Thymus (tissue), 11 donors: Measurements from ENCODE around the gene ZNF536. TPM values are rescaled to one million over a fixed set of nuclear protein-coding genes. Genes with fewer than 3 reads are reported as not detected.
"Not testable (repeated sequence)": the region's sequence is repeated elsewhere in the genome, so short reads cannot be mapped to it uniquely, and the experiment has no call there.

Source experiments
- DNase-seq, 9 donors: peaks; one replicate each; pipeline ENCODE4 v3.0.0-alpha.2; 2013; ENCODE audit warnings: low spot score in 9 of 9, low read depth in 6 of 9, missing footprints in 1 of 9
- H3K27ac ChIP-seq, 2 donors: one replicate each; pipeline ENCODE4 v1.5.1; 2013; ENCODE audit warnings: control low read depth in 1 of 2, low read depth in 1 of 2, low read length in 1 of 2, mild to moderate bottlenecking in 1 of 2, moderate library complexity in 1 of 2
- H3K27me3 ChIP-seq, 2 donors: one replicate each; pipeline ENCODE4 v1.5.1; 2013; ENCODE audit warnings: low read length in 1 of 2; ENCODE audit not compliant: control insufficient read depth in 2 of 2, insufficient read depth in 1 of 2
- H3K36me3 ChIP-seq, 2 donors: one replicate each; pipeline ENCODE4 v1.5.1; 2013; ENCODE audit warnings: low read length in 1 of 2, mild to moderate bottlenecking in 1 of 2, moderate library complexity in 1 of 2; ENCODE audit not compliant: control insufficient read depth in 2 of 2, insufficient read depth in 2 of 2
- H3K4me1 ChIP-seq, 2 donors: one replicate each; pipeline ENCODE4 v1.5.1; 2013; ENCODE audit warnings: low read length in 2 of 2; ENCODE audit not compliant: control insufficient read depth in 2 of 2, insufficient read depth in 2 of 2
- H3K4me3 ChIP-seq, 2 donors: one replicate each; pipeline ENCODE4 v1.5.1; 2013; ENCODE audit warnings: low read length in 2 of 2, control low read depth in 1 of 2, mild to moderate bottlenecking in 1 of 2
- H3K9me3 ChIP-seq, 2 donors: one replicate each; pipeline ENCODE4 v1.5.1; 2013; ENCODE audit warnings: low read length in 1 of 2, mild to moderate bottlenecking in 1 of 2; ENCODE audit not compliant: control insufficient read depth in 2 of 2, insufficient read depth in 1 of 2
- WGBS: extraction: QIAGEN DNeasy Blood & Tissue Kit; methylation state at CpG from one replicate; pipeline ENCODE4 v1.1.7; 2013; 5-methylcytosine and 5-hydroxymethylcytosine counted together
- polyA plus RNA-seq: library from polyadenylated mRNA; stranded (reverse); fragments of 200-250 nt; gene quantifications from one replicate; pipeline ENCODE4 v1.2.3, GENCODE V29; 2013
- total RNA-seq: library from RNA; stranded (reverse); fragments of 120-200 nt; gene quantifications from one replicate; pipeline ENCODE4 v1.2.4, GENCODE V29; 2013
- donor health status: healthy.

ZNF536 gene
- total and polyA plus RNA-seq, 2 donors, result 0.05 to 0.11 TPM

GRCh38 chr19:30450100-30450499 lies 77.9 kb downstream of the ZNF536 start:
- Histone ChIP-seq H3K9me3 (no peaks in the 10 kb centered on the region), H3K27me3 (no peaks in the 10 kb centered on the region), H3K4me1 (no peaks in the 10 kb centered on the region), H3K27ac (no peak overlapping the region), H3K4me3 (no peak overlapping the region), H3K36me3 (no peaks in the 10 kb centered on the region)
- WGBS, result 1% methylated on average over 7 of the region's 7 CpGs
- DNase-seq, result peak in 4 of 9 donors; percentile 2 to 10 (median 6)

DNA sequence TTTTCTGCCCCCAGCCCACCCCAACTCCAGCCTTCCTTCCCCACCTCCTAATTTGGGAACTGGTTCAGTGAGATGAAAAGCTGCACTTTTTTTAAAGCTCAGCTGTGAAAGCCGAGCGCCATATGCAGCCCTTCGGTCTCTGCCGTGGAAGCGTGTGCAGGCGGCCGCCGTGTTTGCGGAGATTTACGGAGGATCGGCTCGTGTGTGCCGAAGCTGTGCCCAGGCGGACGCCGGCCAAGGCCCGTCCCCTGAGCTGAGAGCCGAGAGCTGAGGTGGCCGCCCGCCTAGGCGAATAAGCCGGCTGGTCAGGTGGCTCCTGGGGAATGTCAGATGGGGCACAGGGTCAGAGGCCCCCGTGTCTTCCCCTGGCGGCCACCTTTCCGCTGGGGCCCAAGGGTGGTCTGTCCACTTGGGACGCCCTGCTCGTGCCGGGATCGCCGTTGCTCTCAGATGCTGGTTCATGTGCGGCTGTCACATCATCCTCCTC lies 78.7 kb downstream of the ZNF536 start:
- WGBS, result 78% methylated on average over 31 of the region's 31 CpGs
- Histone ChIP-seq H3K4me3 (no peak overlapping the region), H3K27me3 (no peaks in the 10 kb centered on the region), H3K36me3 (no peaks in the 10 kb centered on the region), H3K27ac (no peak overlapping the region), H3K4me1 (no peaks in the 10 kb centered on the region), H3K9me3 (no peaks in the 10 kb centered on the region)
- DNase-seq, result no peak

GRCh38 chr19:30452931-30453330 lies 80.7 kb downstream of the ZNF536 start:
- no peaks in the 10 kb centered on the region for H3K27me3 ChIP-seq
- no peaks in the 10 kb centered on the region for H3K36me3 ChIP-seq
- H3K4me3 ChIP-seq, result no peak overlapping the region
- WGBS, result 91% methylated on average over 7 of the region's 7 CpGs
- DNase-seq, result no peak
- H3K9me3 ChIP-seq, result no peaks in the 10 kb centered on the region
- no peak overlapping the region for H3K27ac ChIP-seq
- no peaks in the 10 kb centered on the region for H3K4me1 ChIP-seq

GRCh38 chr19:30453743-30454142 lies 81.6 kb downstream of the ZNF536 start:
- Histone ChIP-seq H3K27me3 (no peaks in the 10 kb centered on the region), H3K4me3 (no peak overlapping the region), H3K36me3 (no peaks in the 10 kb centered on the region), H3K27ac (no peak overlapping the region), H3K4me1 (no peaks in the 10 kb centered on the region), H3K9me3 (no peaks in the 10 kb centered on the region)
- no peak for DNase-seq
- WGBS, result 91% methylated on average over 6 of the region's 6 CpGs

GRCh38 chr19:30455881-30456280 lies 83.7 kb downstream of the ZNF536 start:
- Histone ChIP-seq H3K36me3 (no peaks in the 10 kb centered on the region), H3K4me1 (no peaks in the 10 kb centered on the region), H3K9me3 (no peaks in the 10 kb centered on the region), H3K27ac (no peak overlapping the region), H3K27me3 (no peaks in the 10 kb centered on the region), H3K4me3 (no peak overlapping the region)
- WGBS, result 97% methylated on average over 1 of the region's 1 CpG
- no peak for DNase-seq

DNA sequence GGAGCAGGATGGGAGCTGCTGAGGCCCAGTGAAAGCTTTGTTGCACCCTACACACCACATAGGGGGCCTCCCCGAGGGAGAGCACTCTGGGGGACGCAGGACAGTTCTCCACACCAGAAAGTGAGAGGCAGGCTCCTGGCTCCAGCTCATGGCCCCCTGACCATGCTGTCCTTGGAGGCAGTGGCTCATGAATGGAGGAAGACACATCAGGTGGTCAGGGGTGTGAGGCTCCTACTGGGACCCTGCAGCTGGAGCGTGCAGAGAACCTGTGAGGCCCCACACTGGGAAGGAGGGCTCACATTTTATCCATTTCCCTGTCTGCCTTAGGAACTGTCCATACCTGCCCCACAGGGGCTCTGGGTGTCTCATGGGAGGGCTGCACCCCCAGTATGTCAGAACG lies 85.3 kb downstream of the ZNF536 start:
- no peak overlapping the region for H3K27ac ChIP-seq
- H3K4me3 ChIP-seq, result no peak overlapping the region
- no peak for DNase-seq
- 84% methylated on average over 4 of the region's 4 CpGs for WGBS
- no peaks in the 10 kb centered on the region for H3K27me3 ChIP-seq
- no peaks in the 10 kb centered on the region for H3K36me3 ChIP-seq
- no peaks in the 10 kb centered on the region for H3K4me1 ChIP-seq
- H3K9me3 ChIP-seq, result no peaks in the 10 kb centered on the region

DNA sequence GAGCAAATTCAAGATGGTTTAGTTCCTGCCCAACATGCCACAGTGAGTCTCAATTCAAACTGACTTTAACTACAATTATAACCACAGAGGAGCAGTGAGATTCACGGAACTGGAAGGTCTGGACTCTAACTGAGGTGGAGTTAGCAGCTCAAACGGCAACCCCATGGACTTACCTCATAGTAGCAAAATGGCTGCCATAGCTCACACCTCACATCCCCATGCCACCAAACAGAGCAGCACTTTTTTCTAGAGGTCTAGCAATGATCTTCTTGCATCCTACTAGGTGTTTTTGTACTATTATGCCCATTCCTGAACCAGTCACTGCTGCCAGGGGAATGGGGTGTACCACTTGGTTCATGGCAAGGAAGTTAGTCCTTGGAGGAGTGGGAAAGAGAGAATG lies 87.7 kb downstream of the ZNF536 start:
- 90% methylated on average over 2 of the region's 2 CpGs for WGBS
- no peak for DNase-seq
- Histone ChIP-seq H3K4me3 (no peak overlapping the region), H3K4me1 (no peaks in the 10 kb centered on the region), H3K36me3 (no peaks in the 10 kb centered on the region), H3K27me3 (no peaks in the 10 kb centered on the region), H3K27ac (no peak overlapping the region), H3K9me3 (no peaks in the 10 kb centered on the region)

DNA sequence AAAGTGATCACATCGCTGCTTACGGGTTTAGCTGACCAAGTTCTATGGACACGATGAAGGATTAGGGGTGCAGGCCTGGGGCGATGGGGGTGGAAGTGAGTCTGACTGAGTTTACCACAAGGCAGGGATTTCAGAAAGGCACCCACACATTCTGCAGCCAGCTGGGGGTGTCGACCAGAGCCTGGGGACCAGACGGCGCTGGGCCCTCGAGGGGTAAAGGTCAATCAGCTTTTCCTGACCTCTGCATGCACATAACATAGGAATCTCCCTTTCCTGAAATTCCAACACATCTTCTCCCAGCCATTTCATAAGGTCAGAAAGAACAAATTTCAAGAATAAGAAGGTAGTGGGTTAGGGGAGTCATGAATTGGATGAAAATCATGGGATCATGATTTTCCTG lies 92.0 kb downstream of the ZNF536 start:
- H3K27me3 ChIP-seq, result no peaks in the 10 kb centered on the region
- no peaks in the 10 kb centered on the region for H3K4me1 ChIP-seq
- H3K4me3 ChIP-seq, result no peak overlapping the region
- no peaks in the 10 kb centered on the region for H3K36me3 ChIP-seq
- H3K9me3 ChIP-seq, result no peaks in the 10 kb centered on the region
- DNase-seq, result no peak
- no peak overlapping the region for H3K27ac ChIP-seq
- 96% methylated on average over 8 of the region's 8 CpGs for WGBS

GRCh38 chr19:30466598-30466997 lies 94.4 kb downstream of the ZNF536 start:
- WGBS, result 97% methylated on average over 4 of the region's 4 CpGs
- H3K4me3 ChIP-seq, result not testable (repeated sequence)

GRCh38 chr19:30467239-30467638 lies 95.1 kb downstream of the ZNF536 start:
- Histone ChIP-seq H3K36me3 (no peaks in the 10 kb centered on the region), H3K27me3 (no peaks in the 10 kb centered on the region), H3K27ac (no peak overlapping the region), H3K4me3 (no peak overlapping the region), H3K9me3 (no peaks in the 10 kb centered on the region), H3K4me1 (no peaks in the 10 kb centered on the region)
- WGBS, result 93% methylated on average over 4 of the region's 4 CpGs
- no peak for DNase-seq

More at GRCh38 chr19:30466598-30466997, 94.4 kb downstream of the ZNF536 start:
- not testable (repeated sequence) for H3K9me3 ChIP-seq, DNase-seq, H3K36me3 ChIP-seq, H3K4me1 ChIP-seq, H3K27me3 ChIP-seq, H3K27ac ChIP-seq
